Vagina (tissue), 2 donors: Measurements from ENCODE around the gene DOCK11.

Experiments
- CTCF ChIP-seq, 3 experiments: fragments of 450-650 bp in 2 of 3; fragments of 200-600 bp in 1 of 3; sonication (generic) in 1 of 3; IDR thresholded peaks; one replicate each; pipeline ENCODE4 v1.5.1; 2017 to 2019; ENCODE audit warnings: antibody characterized with exemption in 3 of 3, mild to moderate bottlenecking in 2 of 3, moderate library complexity in 2 of 3
- POLR2A ChIP-seq, 2 donors: fragments of 450-650 bp; IDR thresholded peaks; one replicate each; pipeline ENCODE4 v1.6.1; 2017; ENCODE audit warnings: antibody characterized with exemption in 2 of 2, mild to moderate bottlenecking in 2 of 2, moderate library complexity in 2 of 2
- POLR2AphosphoS5 ChIP-seq, 2 donors: sonication (generic); formaldehyde crosslinking; IDR thresholded peaks; one replicate each; pipeline ENCODE4 v1.9.0; 2017; ENCODE audit warnings: antibody characterized with exemption in 2 of 2, mild to moderate bottlenecking in 2 of 2, low read depth in 1 of 2; ENCODE audit not compliant: insufficient read depth in 1 of 2

GRCh38 chrX:118655561-118656246, 160.1 kb downstream of the DOCK11 start:
- TF ChIP-seq CTCF (IDR thresholded peaks at IDR 0.05) (no peak), POLR2AphosphoS5 (IDR thresholded peaks at IDR 0.05; ENCODE audit: insufficient read depth in 1 of 2, low read depth in 1 of 2) (no peak), POLR2A (IDR thresholded peaks at IDR 0.05) (no peak)
